ENCODE data around the gene OSMR.

DNA sequence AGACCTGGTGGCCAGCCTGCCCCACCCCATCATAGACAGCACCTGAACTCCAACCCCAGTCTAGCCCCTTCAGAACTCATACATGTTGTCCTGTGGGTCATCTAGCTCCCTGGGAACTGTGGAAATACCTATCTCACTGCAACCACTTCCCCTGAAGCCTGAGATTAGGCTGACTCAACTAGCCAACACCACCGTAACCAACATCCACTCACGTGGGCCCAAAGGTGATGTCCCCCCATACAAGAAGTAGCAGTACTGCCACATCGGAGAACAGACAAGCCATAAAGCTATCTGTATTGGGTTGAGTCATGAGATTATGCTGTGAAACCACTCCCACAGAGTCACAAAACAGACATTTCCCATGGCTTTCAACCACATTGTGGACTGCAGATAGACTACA is 46.6 kb downstream of the OSMR start:
- TF ChIP-seq, protein P1, sequence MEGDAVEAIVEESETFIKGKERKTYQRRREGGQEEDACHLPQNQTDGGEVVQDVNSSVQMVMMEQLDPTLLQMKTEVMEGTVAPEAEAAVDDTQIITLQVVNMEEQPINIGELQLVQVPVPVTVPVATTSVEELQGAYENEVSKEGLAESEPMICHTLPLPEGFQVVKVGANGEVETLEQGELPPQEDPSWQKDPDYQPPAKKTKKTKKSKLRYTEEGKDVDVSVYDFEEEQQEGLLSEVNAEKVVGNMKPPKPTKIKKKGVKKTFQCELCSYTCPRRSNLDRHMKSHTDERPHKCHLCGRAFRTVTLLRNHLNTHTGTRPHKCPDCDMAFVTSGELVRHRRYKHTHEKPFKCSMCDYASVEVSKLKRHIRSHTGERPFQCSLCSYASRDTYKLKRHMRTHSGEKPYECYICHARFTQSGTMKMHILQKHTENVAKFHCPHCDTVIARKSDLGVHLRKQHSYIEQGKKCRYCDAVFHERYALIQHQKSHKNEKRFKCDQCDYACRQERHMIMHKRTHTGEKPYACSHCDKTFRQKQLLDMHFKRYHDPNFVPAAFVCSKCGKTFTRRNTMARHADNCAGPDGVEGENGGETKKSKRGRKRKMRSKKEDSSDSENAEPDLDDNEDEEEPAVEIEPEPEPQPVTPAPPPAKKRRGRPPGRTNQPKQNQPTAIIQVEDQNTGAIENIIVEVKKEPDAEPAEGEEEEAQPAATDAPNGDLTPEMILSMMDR (IDR thresholded peaks at IDR 0.05; ENCODE audit: insufficient read depth, low read length, poor library complexity, severe bottlenecking), result no peak
- no peak for TF ChIP-seq EZH2phosphoT487 (conservative IDR thresholded peaks at IDR 0.05; ENCODE audit: low read length)
